ENCODE measurements around the gene FCRLB. TPM values are rescaled to one million over a fixed set of nuclear protein-coding genes. Genes with fewer than 3 reads are reported as not detected.

The FCRLB gene
- polyA plus RNA-seq, 3 donors: 0.36 to 0.44 (median 0.39) TPM

DNA sequence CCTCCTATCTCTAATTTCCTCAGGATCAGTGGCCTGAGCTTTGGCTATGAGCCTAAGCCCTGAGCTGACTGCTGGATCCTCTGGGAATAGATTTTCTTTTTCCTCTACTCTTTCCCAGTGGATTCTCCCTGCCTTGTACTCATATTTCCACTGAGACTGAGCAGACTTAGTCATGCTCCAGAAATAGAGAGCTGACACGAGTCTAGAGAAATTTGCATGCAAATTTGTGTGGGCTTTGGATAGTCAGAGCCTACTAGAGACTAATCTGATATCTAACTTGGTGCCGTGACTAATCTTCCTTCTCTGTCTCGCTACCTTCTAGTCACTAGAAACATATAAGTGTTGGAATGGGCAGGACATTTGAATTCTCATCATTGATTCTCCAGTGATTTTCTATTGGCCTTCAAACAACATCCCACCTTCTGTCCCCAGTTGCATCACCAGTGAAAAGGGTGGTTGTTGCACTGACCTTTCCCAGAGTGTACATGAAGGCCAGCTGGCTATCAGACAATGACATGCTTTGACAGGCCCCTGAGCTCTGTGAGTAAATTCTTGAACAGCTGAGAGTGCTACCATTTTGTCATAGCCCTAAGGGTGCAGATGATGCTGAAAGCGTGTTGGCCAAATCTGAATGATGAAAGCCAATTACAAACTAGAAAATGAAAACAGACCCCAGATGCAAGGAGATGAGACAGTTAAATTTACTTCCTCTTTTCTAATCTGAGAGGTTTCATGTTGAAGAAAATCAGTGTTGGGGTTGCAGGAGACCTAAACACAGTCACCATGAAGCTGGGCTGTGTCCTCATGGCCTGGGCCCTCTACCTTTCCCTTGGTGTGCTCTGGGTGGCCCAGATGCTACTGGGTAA, 14.6 kb upstream of the FCRLB start, which contains the start of gene FCRLA:
TSS of gene FCRLA (plus strand) at position 748 of the 866 bp plus-strand sequence. CDS start at position 784, 36 bp downstream.
- DNase-seq: peak; percentile 26 to 31 (median 28)
- intact Hi-C loops (cut with micrococcal nuclease): no loop called here
- H3K36me3 Mint-ChIP-seq: no peaks in the 10 kb centered on the region
- Histone ChIP-seq H3K79me2 (ENCODE audit: insufficient read depth, low read length) (no peaks in the 10 kb centered on the region), H3K27ac (ENCODE audit: low read depth in 1 of 2, low read length in 2 of 2) (no peak within 1 kb of the TSS), H3K27me3 (ENCODE audit: control insufficient read depth in 2 of 2, insufficient read depth in 2 of 2, low read length in 2 of 2) (peaks cover 39 to 87% of the 10 kb centered on the region in 2 donors), H3K4me3 (replicated peaks in 1 of 3; ENCODE audit: low read depth in 2 of 3, low read length in 3 of 3) (no peak within 1 kb of the TSS), H3K9me3 (replicated peaks in 1 of 2; ENCODE audit: control insufficient read depth in 1 of 2, insufficient read depth in 1 of 2, low read length in 2 of 2) (no peaks in the 10 kb centered on the region), H3K36me3 (replicated peaks in 1 of 2; ENCODE audit: control insufficient read depth in 1 of 2, insufficient read depth in 2 of 2, low read length in 2 of 2) (no peaks in the 10 kb centered on the region), H3K4me2 (replicated peaks; ENCODE audit: extremely low read depth, low read length, poor library complexity, severe bottlenecking) (no peak within 1 kb of the TSS), H4K20me1 (ENCODE audit: insufficient read depth, low read length) (no peaks in the 10 kb centered on the region), H3K4me1 (ENCODE audit: control insufficient read depth in 1 of 2, insufficient read depth in 2 of 2, low read length in 2 of 2) (peaks cover 10 to 11% of the 10 kb centered on the region in 2 donors), H3K9ac (ENCODE audit: insufficient read depth, low read length, poor library complexity, severe bottlenecking) (no peak within 1 kb of the TSS), H2AFZ (ENCODE audit: insufficient read depth, low read depth, low read length, poor library complexity, severe bottlenecking) (no peak within 1 kb of the TSS)
- H3K9me3 Mint-ChIP-seq: peaks cover 0 to 2% (median 0%) of the 10 kb centered on the region in 7 donors
- no peak within 1 kb of the TSS for H3K27ac Mint-ChIP-seq
- H3K27me3 Mint-ChIP-seq (ENCODE audit: low read depth in 3 of 3): peaks cover 52 to 58% (median 52%) of the 10 kb centered on the region in 3 donors
- H3K4me1 Mint-ChIP-seq: no peaks in the 10 kb centered on the region
- no peak within 1 kb of the TSS for H3K4me3 Mint-ChIP-seq
- no CpG with 5 or more reads among the region's 4 CpGs for WGBS (ENCODE audit: insufficient coverage)
- TF ChIP-seq, protein P1, sequence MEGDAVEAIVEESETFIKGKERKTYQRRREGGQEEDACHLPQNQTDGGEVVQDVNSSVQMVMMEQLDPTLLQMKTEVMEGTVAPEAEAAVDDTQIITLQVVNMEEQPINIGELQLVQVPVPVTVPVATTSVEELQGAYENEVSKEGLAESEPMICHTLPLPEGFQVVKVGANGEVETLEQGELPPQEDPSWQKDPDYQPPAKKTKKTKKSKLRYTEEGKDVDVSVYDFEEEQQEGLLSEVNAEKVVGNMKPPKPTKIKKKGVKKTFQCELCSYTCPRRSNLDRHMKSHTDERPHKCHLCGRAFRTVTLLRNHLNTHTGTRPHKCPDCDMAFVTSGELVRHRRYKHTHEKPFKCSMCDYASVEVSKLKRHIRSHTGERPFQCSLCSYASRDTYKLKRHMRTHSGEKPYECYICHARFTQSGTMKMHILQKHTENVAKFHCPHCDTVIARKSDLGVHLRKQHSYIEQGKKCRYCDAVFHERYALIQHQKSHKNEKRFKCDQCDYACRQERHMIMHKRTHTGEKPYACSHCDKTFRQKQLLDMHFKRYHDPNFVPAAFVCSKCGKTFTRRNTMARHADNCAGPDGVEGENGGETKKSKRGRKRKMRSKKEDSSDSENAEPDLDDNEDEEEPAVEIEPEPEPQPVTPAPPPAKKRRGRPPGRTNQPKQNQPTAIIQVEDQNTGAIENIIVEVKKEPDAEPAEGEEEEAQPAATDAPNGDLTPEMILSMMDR (IDR thresholded peaks at IDR 0.05): no peak

DNA sequence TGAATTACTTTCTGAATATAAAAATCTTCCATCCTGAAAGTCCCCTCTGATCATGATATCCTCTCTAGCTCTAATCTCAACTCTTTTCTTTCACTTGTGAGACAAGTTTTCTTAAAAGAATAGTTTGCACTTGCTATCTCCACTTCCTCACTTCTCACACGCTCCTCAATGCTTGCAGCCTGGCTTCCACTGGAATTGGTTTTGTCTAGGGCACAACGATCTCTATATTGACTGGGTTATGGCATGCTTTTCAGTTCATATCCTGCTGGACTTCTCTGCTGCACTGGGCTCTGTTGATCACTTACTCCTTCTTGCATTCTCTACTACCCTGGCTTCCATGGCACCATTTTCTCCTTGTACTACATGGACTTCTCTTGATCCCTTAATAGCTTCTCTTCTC, 13.8 kb upstream of the FCRLB start:
- Histone ChIP-seq H4K20me1 (ENCODE audit: insufficient read depth, low read length) (no peaks in the 10 kb centered on the region), H3K4me3 (replicated peaks in 1 of 3; ENCODE audit: low read depth in 2 of 3, low read length in 3 of 3) (no peak overlapping the region), H3K27ac (ENCODE audit: low read depth in 1 of 2, low read length in 2 of 2) (no peak overlapping the region), H3K4me2 (replicated peaks; ENCODE audit: extremely low read depth, low read length, poor library complexity, severe bottlenecking) (no peak overlapping the region), H3K79me2 (ENCODE audit: insufficient read depth, low read length) (no peaks in the 10 kb centered on the region), H3K4me1 (ENCODE audit: control insufficient read depth in 1 of 2, insufficient read depth in 2 of 2, low read length in 2 of 2) (peaks cover 10 to 11% of the 10 kb centered on the region in 2 donors), H3K27me3 (ENCODE audit: control insufficient read depth in 2 of 2, insufficient read depth in 2 of 2, low read length in 2 of 2) (peaks cover 39 to 89% of the 10 kb centered on the region in 2 donors), H2AFZ (ENCODE audit: insufficient read depth, low read depth, low read length, poor library complexity, severe bottlenecking) (no peak overlapping the region), H3K36me3 (replicated peaks in 1 of 2; ENCODE audit: control insufficient read depth in 1 of 2, insufficient read depth in 2 of 2, low read length in 2 of 2) (no peaks in the 10 kb centered on the region), H3K9ac (ENCODE audit: insufficient read depth, low read length, poor library complexity, severe bottlenecking) (no peak overlapping the region), H3K9me3 (replicated peaks in 1 of 2; ENCODE audit: control insufficient read depth in 1 of 2, insufficient read depth in 1 of 2, low read length in 2 of 2) (no peaks in the 10 kb centered on the region)
- Mint-ChIP-seq H3K27ac (no peak overlapping the region), H3K9me3 (peaks cover 0 to 2% (median 0%) of the 10 kb centered on the region in 7 donors), H3K36me3 (no peaks in the 10 kb centered on the region), H3K4me1 (no peaks in the 10 kb centered on the region), H3K4me3 (no peak overlapping the region), H3K27me3 (ENCODE audit: low read depth in 3 of 3) (peaks cover 52 to 58% (median 53%) of the 10 kb centered on the region in 3 donors)
- 87% methylated on average over 2 of the region's 2 CpGs for WGBS (ENCODE audit: insufficient coverage)
- DNase-seq: no peak
- TF ChIP-seq, protein P1 (IDR thresholded peaks at IDR 0.05): no peak
- intact Hi-C loops (cut with micrococcal nuclease): no loop called here

All from CD14-positive monocyte (primary cell).